ENCODE results near the gene COL23A1. TPM values are rescaled to one million over a fixed set of nuclear protein-coding genes. Genes with fewer than 3 reads are reported as not detected.

COL23A1 gene
- total and polyA plus RNA-seq, 2 of the 8 experiments (the other 6 are each of a cell fraction or from before 2014, with no cell fraction given): 3.1 to 4.7 TPM

- peaks cover 3% of the 10 kb centered on the region; the same call in 1 of the 2 replicates for H3K23me2 ChIP-seq (ENCODE audit: low read depth, low read length)
- no peak overlapping the region for H2AK5ac ChIP-seq (ENCODE audit: low read depth, low read length)
- no peak overlapping the region for H3K56ac ChIP-seq (replicated peaks; ENCODE audit: insufficient read length, low read depth, low read length)
- no peak overlapping the region for H3K14ac ChIP-seq (ENCODE audit: insufficient read length)
- no peak overlapping the region for H2BK20ac ChIP-seq (ENCODE audit: low read length)
- H2BK5ac ChIP-seq (ENCODE audit: low read depth, low read length): no peak overlapping the region
- peaks cover 0 to 17% (median 10%) of the 10 kb centered on the region in 4 experiments; a peak in 6 of 7 replicates for H3K4me1 ChIP-seq (replicated peaks in 1 of 4; ENCODE audit: control insufficient read depth in 3 of 4, insufficient read depth in 4 of 4, low read length in 3 of 4)
- H2BK15ac ChIP-seq (ENCODE audit: low read length): no peak overlapping the region
- FAIRE-seq (no peak), DNase-seq (ENCODE audit: low read depth in 1 of 2, low spot score in 2 of 2) (no peak)
- WGBS, 2 experiments (ENCODE audit: extremely low coverage in 1 of 2, insufficient coverage in 1 of 2, insufficient read length in 1 of 2, insufficient replicate concordance in 2 of 2, low coverage in 1 of 2, low lambda C conversion rate in 2 of 2, missing lambda C conversion rate in 1 of 2): 70% methylated on average over 10 of the region's 11 CpGs; no CpG with 5 or more reads in 1 of the 2 experiments
- no peaks in the 10 kb centered on the region for H3K9me3 ChIP-seq (ENCODE audit: insufficient read depth in 2 of 2, low read depth in 1 of 2, low read length in 1 of 2)
- peaks cover 0 to 5% of the 10 kb centered on the region in 2 experiments for H4K20me1 ChIP-seq (replicated peaks in 1 of 2; ENCODE audit: control insufficient read depth in 1 of 2, insufficient read depth in 2 of 2, low read length in 2 of 2)
- no peak overlapping the region for H3K27ac ChIP-seq (ENCODE audit: low read depth, low read length)
- no peak overlapping the region for H3K23ac ChIP-seq (ENCODE audit: insufficient read length)
- H2BK120ac ChIP-seq (replicated peaks; ENCODE audit: low read depth, low read length): no peak overlapping the region
- H3K36me3 ChIP-seq (ENCODE audit: control insufficient read depth in 2 of 4, insufficient read depth in 4 of 4, low read length in 3 of 4): peaks cover 7 to 30% (median 12%) of the 10 kb centered on the region in 4 experiments; a peak in 6 of 8 replicates
- H2AFZ ChIP-seq (ENCODE audit: low read length): 0 out of 2 replicates have a peak overlapping the region, but pooled peaks have one; percentile 25
- H3K79me2 ChIP-seq (ENCODE audit: control insufficient read depth in 1 of 2, insufficient read depth in 2 of 2, low read length in 2 of 2): peaks cover 0 to 13% of the 10 kb centered on the region in 2 experiments; a peak in 2 of 4 replicates
- peak overlapping the region; percentile 72 to 94 for H3K4me2 ChIP-seq (ENCODE audit: insufficient read depth in 1 of 2, low read depth in 2 of 2, low read length in 2 of 2)
- peak overlapping the region; percentile 17 for H4K8ac ChIP-seq (ENCODE audit: extremely low read depth, insufficient read depth, low read length)
- POLR2A ChIA-PET (ENCODE audit: partially characterized antibody): interaction anchor here (0.8 to 21.6 kb wide), 11 partner anchors 8 to 498 kb away, joined by 3 to 507 read pairs (median 6); partner anchors contain the start of genes HNRNPAB, NHP2 and ZNF354A
- peak overlapping the region; percentile 7 for H4K91ac ChIP-seq (replicated peaks; ENCODE audit: insufficient read length, low read length)
- no peaks in the 10 kb centered on the region for H3K27me3 ChIP-seq (replicated peaks in 1 of 4; ENCODE audit: control insufficient read depth in 3 of 4, extremely low read depth in 1 of 4, insufficient read depth in 3 of 4, low read length in 3 of 4)
- peaks cover 11% of the 10 kb centered on the region for H3K79me1 ChIP-seq (ENCODE audit: low read depth, low read length)
- H3K4me3 ChIP-seq (ENCODE audit: extremely low read depth in 1 of 4, insufficient read depth in 2 of 4, low read depth in 3 of 4, low read length in 4 of 4): peak overlapping the region; percentile 52 to 72 (median 64)
- no peak overlapping the region for H3K4ac ChIP-seq (replicated peaks; ENCODE audit: insufficient read length, low read depth, low read length)
- H3K9ac ChIP-seq (replicated peaks in 1 of 4; ENCODE audit: extremely low read depth in 1 of 4, low read depth in 3 of 4, low read length in 3 of 4): no peak overlapping the region
- TF ChIP-seq KDM1A (IDR thresholded peaks at IDR 0.05; ENCODE audit: borderline replicate concordance, low read length) (peak; percentile 52; the same call in 1 of the 2 replicates), CTCF (IDR thresholded peaks at IDR 0.05; ENCODE audit: control extremely low read depth in 1 of 3, insufficient read depth in 1 of 3, low read depth in 1 of 3, low read length in 3 of 3) (no peak), RFX5 (IDR thresholded peaks at IDR 0.05; ENCODE audit: borderline replicate concordance, low read depth, low read length) (no peak)
- H2BK12ac ChIP-seq (ENCODE audit: low read depth, low read length): no peak overlapping the region
- H3K18ac ChIP-seq (ENCODE audit: extremely low read depth, low read length): no peak overlapping the region
- H4K5ac ChIP-seq (ENCODE audit: insufficient read length, low read depth, low read length): no peak overlapping the region
- CTCF ChIA-PET (ENCODE audit: partially characterized antibody): interaction anchor here (2.0 to 2.6 kb wide), 2 partner anchors 20 to 51 kb away, joined by 5 to 20 read pairs; no protein-coding TSS in a partner anchor
Observed at GRCh38 chr5:178232920-178233429, 357.2 kb downstream of the COL23A1 start.

Data from H1 (cell line).